GM12892 (cell line): ENCODE measurements around the gene NHS.

Experiments used
- POLR2A ChIP-seq: IDR thresholded peaks from 2 replicates; pipeline ENCODE4 v1.6.1; 2011; ENCODE audit warnings: low read depth, low read length, control low read depth
- POLR2AphosphoS5 ChIP-seq: IDR thresholded peaks from 2 replicates; pipeline ENCODE4 v1.6.1; 2011; ENCODE audit warnings: low read depth, low read length, control low read depth
- TAF1 ChIP-seq: IDR thresholded peaks from 2 replicates; pipeline ENCODE4 v1.6.1; 2011; ENCODE audit warnings: low read depth, mild to moderate bottlenecking, control low read depth, low read length, borderline replicate concordance

GRCh38 chrX:17596546-17597205 lies 221.7 kb downstream of the NHS start:
- TF ChIP-seq POLR2AphosphoS5 (no peak), POLR2A (no peak), TAF1 (no peak)
